Astrocyte (in vitro differentiated cells and primary cell): ENCODE data around the gene ZCCHC8. TPM values are rescaled to one million over a fixed set of nuclear protein-coding genes. Genes with fewer than 3 reads are reported as not detected.
"Not testable (repeated sequence)": the region's sequence is repeated elsewhere in the genome, so short reads cannot be mapped to it uniquely, and the experiment has no call there.

Source experiments
- DNase-seq: peaks from one replicate; pipeline ENCODE4 v3.0.0-alpha.2; 2010; ENCODE audit warnings: low read depth
- FAIRE-seq: peaks from 2 replicates; lab custom pipeline; 2011; peaks lifted over from hg19 to GRCh38; lab: Jason Lieb, UNC
- H2AFZ ChIP-seq: 2 replicates; pipeline ENCODE4 v1.6.0; 2012; ENCODE audit warnings: low read depth, low read length, inconsistent platforms
- H3K27ac ChIP-seq: 2 replicates; pipeline ENCODE4 v1.5.1; 2011; ENCODE audit warnings: low read depth, low read length, inconsistent platforms
- H3K27me3 ChIP-seq: 2 replicates; pipeline ENCODE4 v1.6.0; 2011; ENCODE audit warnings: low read length, inconsistent platforms; ENCODE audit not compliant: insufficient read depth
- H3K36me3 ChIP-seq: 2 replicates; pipeline ENCODE4 v1.5.1; 2011; ENCODE audit warnings: low read length, inconsistent platforms; ENCODE audit not compliant: insufficient read depth
- H3K4me1 ChIP-seq: 2 replicates; pipeline ENCODE4 v1.5.1; 2011; ENCODE audit warnings: low read length, inconsistent platforms; ENCODE audit not compliant: insufficient read depth
- H3K4me2 ChIP-seq: 2 replicates; pipeline ENCODE4 v1.6.0; 2012; ENCODE audit warnings: low read length, inconsistent platforms
- H3K4me3 ChIP-seq: 2 replicates; pipeline ENCODE4 v1.5.1; 2011; ENCODE audit warnings: low read depth, mild to moderate bottlenecking, low read length, inconsistent platforms; ENCODE audit not compliant: insufficient read depth
- H3K79me2 ChIP-seq: 2 replicates; pipeline ENCODE4 v1.6.0; 2012; ENCODE audit warnings: mild to moderate bottlenecking, low read length, inconsistent platforms; ENCODE audit not compliant: insufficient read depth
- H3K9ac ChIP-seq: 2 replicates; pipeline ENCODE4 v1.6.0; 2012; ENCODE audit warnings: mild to moderate bottlenecking, low read length, inconsistent platforms
- H3K9me3 ChIP-seq: 2 replicates; pipeline ENCODE4 v1.5.1; 2012; ENCODE audit warnings: low read depth, mild to moderate bottlenecking, low read length, inconsistent platforms; ENCODE audit not compliant: insufficient read depth
- H4K20me1 ChIP-seq: 2 replicates; pipeline ENCODE4 v1.6.0; 2012; ENCODE audit warnings: low read length, inconsistent platforms; ENCODE audit not compliant: insufficient read depth
- H3K27ac Mint-ChIP-seq: one replicate; pipeline ENCODE4 v1.8.0; 2021; ENCODE audit warnings: mild to moderate bottlenecking, mixed read lengths; ENCODE audit not compliant: unreplicated experiment
- H3K27me3 Mint-ChIP-seq: one replicate; pipeline ENCODE4 v1.8.0; 2021; ENCODE audit warnings: low read depth, mixed read lengths; ENCODE audit not compliant: unreplicated experiment
- H3K36me3 Mint-ChIP-seq: one replicate; pipeline ENCODE4 v1.8.0; 2021; ENCODE audit warnings: low read depth, mixed read lengths; ENCODE audit not compliant: unreplicated experiment
- H3K4me1 Mint-ChIP-seq: one replicate; pipeline ENCODE4 v1.8.0; 2021; ENCODE audit warnings: low read depth, mixed read lengths; ENCODE audit not compliant: unreplicated experiment
- H3K4me3 Mint-ChIP-seq: one replicate; pipeline ENCODE4 v1.8.0; 2021; ENCODE audit warnings: mild to moderate bottlenecking, moderate library complexity, mixed read lengths; ENCODE audit not compliant: unreplicated experiment
- H3K9me3 Mint-ChIP-seq: one replicate; pipeline ENCODE4 v1.8.0; 2021; ENCODE audit warnings: mild to moderate bottlenecking, mixed read lengths; ENCODE audit not compliant: unreplicated experiment
- CTCF ChIP-seq: IDR thresholded peaks from 2 replicates; pipeline ENCODE4 v1.5.1; 2011; ENCODE audit warnings: low read depth, mild to moderate bottlenecking, inconsistent platforms, low read length, moderate library complexity; ENCODE audit not compliant: insufficient read depth
- EZH2 ChIP-seq: IDR thresholded peaks from 2 replicates; pipeline ENCODE4 v1.6.1; 2012; ENCODE audit warnings: mild to moderate bottlenecking, low read length, inconsistent platforms; ENCODE audit not compliant: insufficient read depth
- total RNA-seq: library from RNA; stranded (reverse); gene quantifications from 2 replicates; pipeline ENCODE4 v1.2.1, GENCODE V29; 2021

Gene ZCCHC8
- total RNA-seq, 1 donor from 2014 or later, result 25.3 TPM

- H3K27me3 ChIP-seq, result no peaks in the 10 kb centered on the region
- no peak for FAIRE-seq
- Mint-ChIP-seq H3K27me3 (no peaks in the 10 kb centered on the region), H3K4me1 (peaks cover 5% of the 10 kb centered on the region), H3K27ac (peak overlapping the region; percentile 30), H3K36me3 (peaks cover 2% of the 10 kb centered on the region), H3K9me3 (no peaks in the 10 kb centered on the region), H3K4me3 (no peak overlapping the region)
- H4K20me1 ChIP-seq, result no peaks in the 10 kb centered on the region
- no peak for TF ChIP-seq CTCF
- no peak for TF ChIP-seq EZH2
- H3K79me2 ChIP-seq, result no peaks in the 10 kb centered on the region
- H3K4me2 ChIP-seq, result no peak overlapping the region
- H3K4me3 ChIP-seq, result no peak overlapping the region
- no peaks in the 10 kb centered on the region for H3K4me1 ChIP-seq
- H3K9ac ChIP-seq, result no peak overlapping the region
- no peak overlapping the region for H3K27ac ChIP-seq
- no peaks in the 10 kb centered on the region for H3K9me3 ChIP-seq
- no peaks in the 10 kb centered on the region for H3K36me3 ChIP-seq
- no peak for DNase-seq
- no peak overlapping the region for H2AFZ ChIP-seq
These were observed 47.9 kb downstream of the ZCCHC8 start for GRCh38 chr12:122452701-122453285.

- peaks cover 5% of the 10 kb centered on the region for H3K4me1 Mint-ChIP-seq
- TF ChIP-seq CTCF (no peak), EZH2 (no peak)
- FAIRE-seq (no peak), DNase-seq (peak; percentile 63)
- peaks cover 5% of the 10 kb centered on the region for H3K9me3 Mint-ChIP-seq
- Histone ChIP-seq H3K4me2 (no peak overlapping the region), H2AFZ (no peak overlapping the region), H4K20me1 (no peaks in the 10 kb centered on the region), H3K27ac (no peak overlapping the region), H3K4me1 (no peaks in the 10 kb centered on the region), H3K79me2 (no peaks in the 10 kb centered on the region), H3K36me3 (no peaks in the 10 kb centered on the region), H3K4me3 (no peak overlapping the region), H3K27me3 (no peaks in the 10 kb centered on the region), H3K9me3 (no peaks in the 10 kb centered on the region), H3K9ac (no peak overlapping the region)
- no peak overlapping the region for H3K4me3 Mint-ChIP-seq
- peaks cover 2% of the 10 kb centered on the region for H3K36me3 Mint-ChIP-seq
- H3K27ac Mint-ChIP-seq, result no peak overlapping the region
- H3K27me3 Mint-ChIP-seq, result no peaks in the 10 kb centered on the region
These were observed 51.4 kb downstream of the ZCCHC8 start for GRCh38 chr12:122449317-122449716.

GRCh38 chr12:122447825-122448224 lies 52.9 kb downstream of the ZCCHC8 start:
- H3K4me3 ChIP-seq, H3K27me3 ChIP-seq, H3K9me3 ChIP-seq, DNase-seq, H3K36me3 Mint-ChIP-seq, H3K27ac Mint-ChIP-seq, FAIRE-seq, H3K4me1 ChIP-seq, H3K4me3 Mint-ChIP-seq, H3K36me3 ChIP-seq, H3K27me3 Mint-ChIP-seq, H3K9me3 Mint-ChIP-seq, H3K4me1 Mint-ChIP-seq, H3K27ac ChIP-seq, H2AFZ ChIP-seq, H3K4me2 ChIP-seq, H3K9ac ChIP-seq, H4K20me1 ChIP-seq, H3K79me2 ChIP-seq: not testable (repeated sequence)

- not testable (repeated sequence) for H3K36me3 Mint-ChIP-seq, H3K9ac ChIP-seq, H3K27me3 ChIP-seq, H3K4me1 ChIP-seq, H2AFZ ChIP-seq, H3K27ac Mint-ChIP-seq, H3K27me3 Mint-ChIP-seq, H4K20me1 ChIP-seq, H3K9me3 ChIP-seq, H3K27ac ChIP-seq, DNase-seq, H3K4me3 Mint-ChIP-seq, H3K36me3 ChIP-seq, H3K4me3 ChIP-seq, H3K4me1 Mint-ChIP-seq, H3K9me3 Mint-ChIP-seq, H3K4me2 ChIP-seq, H3K79me2 ChIP-seq, FAIRE-seq
These were observed 54.3 kb downstream of the ZCCHC8 start for GRCh38 chr12:122446390-122446789.

- not testable (repeated sequence) for H3K4me1 Mint-ChIP-seq, H3K9me3 Mint-ChIP-seq, H3K27ac ChIP-seq, H3K27me3 ChIP-seq, H3K4me1 ChIP-seq, H3K4me2 ChIP-seq, H3K79me2 ChIP-seq, H3K9me3 ChIP-seq, FAIRE-seq, H3K36me3 ChIP-seq, DNase-seq, H3K36me3 Mint-ChIP-seq, H3K27me3 Mint-ChIP-seq, H3K4me3 ChIP-seq, H4K20me1 ChIP-seq, H3K27ac Mint-ChIP-seq, H3K4me3 Mint-ChIP-seq, H2AFZ ChIP-seq, H3K9ac ChIP-seq
These were observed 56.7 kb downstream of the ZCCHC8 start for GRCh38 chr12:122444071-122444470.
